Endothelial cell of umbilical vein (primary cell): ENCODE results near the gene C12orf43.

ENCODE experiments used
- CTCF ChIP-seq, 2 donors: IDR thresholded peaks; 1 replicate in 1 of 2; 2 replicates in 1 of 2; pipeline ENCODE4 v1.5.1; 2011; ENCODE audit warnings: low read length in 2 of 2, mild to moderate bottlenecking in 2 of 2, moderate library complexity in 2 of 2, control low read depth in 1 of 2, inconsistent platforms in 1 of 2, low read depth in 1 of 2; ENCODE audit not compliant: insufficient read depth in 1 of 2; ENCODE audit errors: extremely low read depth in 1 of 2
- EZH2 ChIP-seq: IDR thresholded peaks from 2 replicates; pipeline ENCODE4 v1.6.1; 2012; ENCODE audit warnings: borderline replicate concordance, low read depth, mild to moderate bottlenecking, moderate library complexity, low read length, inconsistent platforms; ENCODE audit not compliant: severe bottlenecking
- JUN ChIP-seq: IDR thresholded peaks from 2 replicates; pipeline ENCODE4 v1.6.1; 2011; ENCODE audit warnings: borderline replicate concordance, low read depth; ENCODE audit not compliant: insufficient read length, insufficient read depth
- MAX ChIP-seq: IDR thresholded peaks from 2 replicates; pipeline ENCODE4 v1.6.1; 2011; ENCODE audit not compliant: insufficient read depth, insufficient read length
- MYC ChIP-seq: IDR thresholded peaks from one replicate; pipeline ENCODE4 v1.6.1; 2011; ENCODE audit warnings: mild to moderate bottlenecking, low read depth, low read length
- POLR2A ChIP-seq: IDR thresholded peaks from 2 replicates; pipeline ENCODE4 v1.6.1; 2012; ENCODE audit warnings: low read depth, mild to moderate bottlenecking, control low read depth, low read length

GRCh38 chr12:121061831-121062230 is 45.5 kb upstream of the C12orf43 start:
- TF ChIP-seq CTCF (IDR thresholded peaks at IDR 0.05; ENCODE audit: extremely low read depth in 1 of 2, insufficient read depth in 1 of 2, low read depth in 1 of 2, low read length in 2 of 2) (peak; percentile 28 to 32), MAX (no peak), EZH2 (no peak), MYC (no peak), JUN (no peak), POLR2A (no peak)
